GM11168 (cell line): ENCODE measurements around the gene HTR1D.

Source experiments
- in situ Hi-C: fragments of 300-500 bp; cut with MboI; formaldehyde crosslinking; loops from one replicate; pipeline ENCODE4 v1.12.0; 2022; ENCODE audit warnings: low sequenced_read_pairs; ENCODE audit not compliant: unreplicated experiment

The HTR1D gene

GRCh38 chr1:23188434-23188884 is 28.8 kb downstream of the HTR1D start:
- in situ Hi-C loops, result loop anchor here (5.0 to 10.0 kb wide), 2 partner anchors 86 to 214 kb away; partner anchors contain the start of gene LACTBL1

- in situ Hi-C loops, result loop anchor here (5.0 to 10.0 kb wide), 2 partner anchors 85 to 213 kb away; partner anchors contain the start of gene LACTBL1
These were observed 29.7 kb downstream of the HTR1D start for GRCh38 chr1:23187637-23188036.

GRCh38 chr1:23185381-23185780 is 31.9 kb downstream of the HTR1D start:
- in situ Hi-C loops, result loop anchor here (5.0 to 10.0 kb wide), 2 partner anchors 83 to 211 kb away; partner anchors contain the start of gene LACTBL1

DNA sequence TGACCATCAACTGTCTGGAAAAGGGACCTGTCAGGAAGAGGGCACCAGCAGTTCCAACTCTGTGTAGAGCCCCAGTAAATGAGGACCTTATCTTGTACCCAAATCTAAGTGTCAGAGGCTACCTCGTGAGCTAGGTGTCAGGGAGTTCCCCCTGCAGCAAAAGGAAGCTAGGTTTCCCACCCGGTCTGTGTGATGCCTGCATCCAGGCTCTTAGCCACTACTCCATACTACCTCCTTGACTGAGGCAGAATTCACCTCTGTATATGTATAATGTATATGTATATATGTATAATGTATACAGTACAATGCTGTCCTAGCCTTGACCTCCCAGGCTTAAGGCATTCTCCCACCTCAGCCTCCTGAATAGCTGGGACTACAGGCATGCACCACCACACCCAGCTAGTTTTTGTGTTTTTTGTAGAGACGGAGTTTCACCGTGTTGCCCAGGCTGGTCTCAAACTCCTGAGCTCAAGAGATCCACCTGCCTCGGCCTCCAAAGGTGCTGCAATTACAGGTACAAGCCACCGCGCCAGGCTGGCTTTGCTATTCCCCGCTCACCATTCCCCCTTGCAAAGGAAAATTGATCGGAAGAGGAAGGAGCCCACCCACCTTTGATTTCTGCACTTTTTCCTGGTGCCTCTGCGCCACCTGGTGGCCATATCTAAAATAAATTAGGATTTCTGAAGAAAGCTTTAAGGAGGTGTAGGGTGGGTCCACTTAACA is 32.9 kb downstream of the HTR1D start:
- in situ Hi-C loops, result loop anchor here (10.0 kb wide), 1 partner anchor 210 kb away; the partner anchor contains the start of gene LACTBL1

DNA sequence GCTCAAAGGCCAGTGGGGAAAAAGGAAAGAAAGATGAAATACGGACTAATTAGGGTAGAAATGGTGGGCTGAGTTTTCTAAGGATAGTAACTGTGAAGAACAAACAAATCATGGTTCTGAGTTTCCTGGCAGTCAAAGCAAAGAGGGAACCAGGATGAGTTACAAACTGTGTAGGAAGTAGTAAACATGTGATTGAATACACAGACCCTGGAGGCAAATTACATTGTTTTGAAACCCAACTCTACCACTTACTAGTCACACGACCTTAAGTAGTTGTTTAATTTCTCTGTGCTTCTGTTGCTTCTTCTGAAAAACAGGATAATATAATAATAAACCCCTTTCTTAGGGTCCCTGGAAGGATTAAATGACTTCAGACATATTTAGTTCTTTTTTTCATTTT is 37.4 kb downstream of the HTR1D start:
- in situ Hi-C loops, result loop anchor here (10.0 kb wide), 1 partner anchor 205 kb away; the partner anchor contains the start of gene LACTBL1

DNA sequence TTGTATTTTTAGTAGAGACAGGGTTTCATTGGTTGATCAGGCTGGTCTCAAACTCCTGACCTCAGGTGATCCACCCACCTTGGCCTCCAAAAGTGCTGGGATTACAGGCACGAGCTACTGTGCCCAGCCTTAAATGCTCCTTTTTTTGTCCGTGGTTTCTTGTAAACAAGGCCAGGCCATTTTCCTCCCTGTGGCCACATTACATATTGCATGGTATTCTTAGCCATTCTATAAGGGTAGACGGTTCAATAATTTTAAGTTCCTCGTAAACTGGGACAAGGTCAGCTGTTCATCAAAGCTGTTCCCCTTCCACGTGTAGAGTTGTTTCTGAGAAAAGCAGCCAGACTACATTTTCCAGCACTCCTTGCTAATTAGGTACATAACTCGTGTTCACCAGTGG is 38.4 kb downstream of the HTR1D start:
- in situ Hi-C loops, result no loop called here

DNA sequence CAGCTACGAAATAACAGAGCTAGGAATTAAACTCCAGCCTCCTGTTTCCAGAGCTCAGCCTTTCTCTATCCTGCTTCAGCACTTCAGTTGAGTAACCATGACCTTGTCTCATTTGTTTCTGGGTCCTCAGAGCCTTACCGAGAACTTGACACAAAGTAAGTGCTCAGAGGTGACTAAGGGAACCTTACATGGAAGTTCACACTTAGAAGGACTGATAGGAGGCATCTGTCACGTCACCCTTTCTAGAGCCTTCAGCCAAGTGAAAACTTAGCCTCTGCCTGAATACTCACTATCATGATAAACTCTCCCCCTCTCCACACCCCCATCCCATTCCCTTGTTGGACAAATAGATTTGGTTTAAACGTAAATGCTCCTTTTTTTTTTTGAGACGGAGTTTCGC is 38.9 kb downstream of the HTR1D start:
- in situ Hi-C loops, result no loop called here

DNA sequence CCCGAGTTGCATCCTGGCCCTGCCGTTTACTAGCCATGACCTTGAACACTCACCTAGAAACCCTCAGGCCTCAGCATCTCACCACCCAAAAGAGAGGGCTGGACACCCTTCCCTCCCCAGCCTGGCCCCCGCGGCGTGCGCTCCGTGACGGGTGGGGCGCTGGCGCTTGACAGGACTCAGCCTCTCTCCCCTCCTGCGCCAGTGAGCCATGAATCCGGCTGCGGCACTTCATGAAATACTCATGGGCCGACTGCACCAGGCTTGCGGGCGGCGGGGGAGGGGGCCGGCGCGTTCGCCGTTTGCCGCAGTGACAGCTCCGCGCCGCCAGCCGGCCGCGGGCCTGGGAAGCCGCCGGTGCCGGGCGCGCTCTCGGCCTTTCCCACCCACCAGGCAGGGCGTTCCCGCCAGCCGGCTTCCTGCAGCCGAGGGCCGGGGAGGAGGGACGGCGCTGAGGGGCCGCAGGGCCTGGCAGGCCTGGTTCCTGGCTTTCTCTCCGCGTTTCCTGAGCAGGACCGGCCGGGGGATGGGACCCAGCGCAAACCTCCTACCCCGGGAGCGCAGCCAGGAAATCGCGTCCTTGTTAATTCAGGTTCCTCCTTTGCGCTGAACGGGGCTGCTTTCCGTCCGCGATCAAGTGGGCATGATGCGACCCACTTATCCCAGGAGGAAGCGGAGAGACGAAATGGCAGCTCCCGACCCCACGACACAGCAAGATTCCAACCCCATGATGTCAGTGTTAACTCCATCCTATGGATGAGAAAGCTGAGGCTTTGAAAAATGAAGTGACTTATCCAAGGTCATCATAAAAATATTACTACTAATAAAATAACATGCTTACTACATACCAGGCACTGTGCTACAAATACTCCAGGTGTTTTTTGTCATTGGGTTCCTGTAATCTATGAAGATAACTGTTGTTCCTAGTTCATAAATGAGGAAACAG is 39.6 kb downstream of the HTR1D start:
- in situ Hi-C loops, result no loop called here

DNA sequence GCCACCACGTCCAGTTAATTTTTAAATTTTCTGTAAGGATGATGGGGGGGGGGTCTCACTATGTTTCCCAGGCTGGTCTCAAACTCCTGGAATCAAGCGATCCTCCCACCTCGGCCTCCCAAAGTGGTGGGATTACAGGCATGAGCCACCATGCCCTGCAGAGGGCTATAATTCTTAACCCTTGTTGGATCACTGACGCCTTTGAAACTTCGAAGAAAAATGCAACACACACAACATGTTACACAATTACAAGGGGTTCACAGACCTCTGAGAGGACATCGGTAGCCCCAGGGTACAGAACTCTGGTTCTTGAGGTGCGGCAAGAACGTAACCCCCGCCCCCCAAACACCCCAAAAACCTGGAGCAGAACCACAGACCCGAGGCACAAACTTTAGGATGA is 40.3 kb downstream of the HTR1D start:
- in situ Hi-C loops, result no loop called here

DNA sequence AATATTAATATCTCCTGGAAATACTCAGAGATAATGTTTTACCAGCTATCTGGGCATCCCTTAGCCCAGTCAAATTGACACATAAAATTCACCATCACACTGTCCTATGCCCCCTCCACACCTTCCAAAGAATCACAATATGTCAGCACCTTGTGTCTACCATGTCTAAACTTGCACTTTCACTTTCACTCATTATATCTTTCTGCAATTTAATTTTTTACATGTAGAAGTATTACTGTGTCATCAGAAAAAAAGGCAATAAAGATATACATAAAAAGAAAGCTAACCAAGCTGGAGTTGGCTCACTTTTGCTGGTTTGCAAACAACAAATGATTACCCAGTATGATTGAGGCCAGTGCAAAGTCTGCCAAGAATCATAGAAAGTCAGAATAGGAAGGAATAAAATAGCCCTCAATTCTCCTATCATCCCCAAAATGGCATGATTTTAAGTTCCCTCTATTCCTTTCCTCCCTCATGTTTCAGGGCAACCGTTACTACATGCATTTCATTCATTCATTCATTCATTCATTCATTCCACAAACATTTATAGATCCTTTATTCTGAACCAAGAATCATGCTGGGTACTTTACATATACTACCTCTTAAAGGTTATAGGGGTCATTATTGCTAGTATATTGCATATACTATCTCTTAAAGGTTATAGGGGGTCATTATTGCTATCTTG is 42.7 kb downstream of the HTR1D start:
- in situ Hi-C loops, result no loop called here

DNA sequence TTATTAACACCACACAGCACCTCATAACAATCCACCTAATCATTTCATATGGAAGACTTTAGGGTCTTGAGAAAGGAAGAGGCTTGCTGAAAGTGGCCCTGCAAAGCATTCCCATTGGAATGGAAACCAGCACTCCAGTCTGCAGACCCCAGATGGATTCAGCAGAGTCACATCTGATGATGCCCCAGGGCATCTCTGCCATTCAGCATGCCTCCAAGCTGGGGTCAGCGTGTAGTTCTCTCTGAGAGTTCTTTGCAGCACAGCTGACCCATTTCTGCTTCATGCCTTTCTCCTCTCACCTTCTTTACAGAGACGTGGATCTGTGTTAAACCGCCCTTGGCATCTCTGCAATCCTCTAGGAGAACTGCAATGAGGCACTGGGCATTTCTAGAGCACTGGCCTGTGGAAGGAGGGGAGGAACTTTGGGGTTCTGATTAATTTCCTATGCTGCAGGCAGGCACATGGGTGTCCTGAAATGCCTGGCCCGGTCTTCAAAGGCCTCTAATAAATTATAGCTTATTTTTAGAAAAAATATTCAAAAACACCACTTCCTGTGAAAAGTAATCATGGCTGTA is 46.0 kb downstream of the HTR1D start:
- in situ Hi-C loops, result no loop called here

- in situ Hi-C loops, result no loop called here
These were observed 47.5 kb downstream of the HTR1D start for GRCh38 chr1:23169727-23170335.

DNA sequence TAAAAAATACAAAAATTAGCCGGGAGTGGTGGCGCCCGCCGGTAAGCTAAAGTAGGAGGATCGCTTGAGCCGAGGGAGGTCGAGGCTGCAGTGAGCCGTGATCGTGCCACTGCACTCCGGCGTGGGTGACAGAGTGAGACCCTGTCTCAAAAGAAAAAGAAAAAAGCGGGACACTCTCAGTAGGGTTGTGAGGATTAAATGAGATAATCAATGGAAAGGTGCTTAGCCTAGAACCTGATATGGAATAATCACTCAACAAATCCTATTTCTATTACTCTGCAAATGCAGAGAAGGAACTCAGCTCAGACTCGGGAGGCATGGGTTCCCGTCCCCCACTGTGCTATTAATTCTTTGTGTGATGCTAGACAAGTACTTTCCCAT is 48.1 kb downstream of the HTR1D start:
- in situ Hi-C loops, result no loop called here

DNA sequence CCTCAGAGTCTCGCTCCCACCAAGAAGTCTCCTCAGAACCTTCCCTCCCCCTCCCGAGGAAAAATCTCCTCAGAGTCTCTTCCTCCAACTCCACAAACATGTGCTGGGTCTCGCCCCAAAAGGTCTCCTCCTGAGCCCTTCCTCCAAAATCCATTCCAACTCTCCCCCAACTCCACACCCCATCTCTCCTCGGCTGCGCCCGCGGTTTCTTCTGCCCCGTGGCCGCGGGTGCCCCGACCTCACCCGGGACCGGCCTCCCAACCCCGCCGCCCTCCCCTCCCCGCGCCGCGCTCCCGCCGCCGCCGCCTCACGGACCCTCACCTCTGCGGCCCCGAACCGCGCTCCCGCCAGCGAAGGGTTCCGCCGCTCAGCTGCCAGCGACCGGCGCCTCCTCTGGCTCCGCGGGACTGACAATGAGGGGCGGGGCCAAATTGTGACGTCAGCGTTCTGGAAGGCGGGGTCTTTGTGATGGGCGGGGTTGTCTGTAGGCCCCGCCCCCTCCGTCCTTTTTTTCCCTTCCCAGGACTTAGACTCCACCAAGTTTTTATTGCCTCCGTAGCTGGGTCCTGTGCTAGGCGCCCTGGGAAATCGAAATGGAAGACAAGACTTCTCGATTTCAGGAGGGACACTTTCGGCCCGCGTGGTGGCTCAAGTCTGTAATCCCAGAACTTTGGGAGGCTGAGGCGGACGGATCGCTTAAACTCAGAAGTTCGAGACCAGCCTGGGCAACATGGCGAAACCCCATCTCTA is 48.7 kb downstream of the HTR1D start, which contains the start of gene LUZP1:
LUZP1 (minus strand) TSS at position 412 of the 750 bp plus-strand sequence.
- in situ Hi-C loops, result no loop called here

GRCh38 chr1:23168079-23168444 is 49.2 kb downstream of the HTR1D start:
- in situ Hi-C loops, result no loop called here

DNA sequence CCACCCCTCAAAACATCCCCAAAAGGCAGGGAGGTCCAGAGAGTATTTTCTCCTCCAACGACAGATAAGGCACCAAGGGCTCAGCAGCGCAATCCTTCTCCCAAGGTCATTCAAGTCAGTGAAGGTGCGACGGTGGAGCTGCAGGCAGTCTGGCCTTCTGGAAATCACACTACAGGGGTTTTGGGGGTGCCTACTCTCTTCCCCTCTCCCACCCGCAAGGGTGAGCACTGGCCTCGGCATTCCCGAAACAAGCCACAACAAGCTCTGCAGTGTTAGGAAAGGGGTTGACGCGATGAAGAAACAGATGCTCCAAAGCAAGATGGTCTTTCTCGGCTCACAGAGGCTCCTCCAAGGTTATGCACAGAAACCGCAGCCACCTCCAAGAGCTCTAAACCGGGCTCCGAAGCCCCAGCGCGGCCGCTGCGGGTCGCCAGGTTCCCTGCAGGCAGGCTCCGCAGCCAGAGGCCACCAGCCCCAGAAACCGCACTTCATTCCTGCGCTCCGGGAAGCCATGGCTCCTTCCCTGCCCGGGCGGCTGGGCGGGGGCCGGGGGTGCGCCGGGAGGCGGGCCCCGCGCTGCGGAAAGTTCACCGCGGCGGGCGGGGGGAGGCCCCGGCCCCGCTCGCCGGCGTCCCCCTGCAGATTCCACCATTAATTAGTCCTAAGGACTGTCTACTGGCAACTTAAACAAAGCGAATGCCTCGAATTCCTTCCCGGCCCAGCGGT is 49.8 kb downstream of the HTR1D start:
- in situ Hi-C loops, result no loop called here

DNA sequence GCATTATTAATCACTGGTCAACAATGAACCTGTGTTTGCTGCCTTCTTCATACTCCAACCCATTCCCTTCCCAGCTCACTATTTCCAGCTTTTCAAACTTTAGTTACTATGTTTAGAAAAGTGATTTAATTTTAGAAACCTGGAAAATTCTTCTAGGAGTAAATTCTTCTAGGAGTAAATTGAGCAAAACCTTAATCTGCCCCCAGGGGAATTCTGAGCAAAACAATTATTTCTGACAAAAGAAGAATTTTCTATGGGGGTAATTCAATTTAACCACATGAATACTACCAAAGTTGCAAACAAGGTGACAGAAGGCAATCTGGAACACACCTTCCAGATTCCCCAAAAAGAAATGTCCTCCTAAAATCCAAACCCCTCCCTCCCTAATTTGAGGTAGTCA is 50.4 kb downstream of the HTR1D start:
- in situ Hi-C loops, result no loop called here

GRCh38 chr1:23163395-23163794 is 53.9 kb downstream of the HTR1D start:
- in situ Hi-C loops, result no loop called here
